CD4-positive, alpha-beta T cell treated with Interferon gamma for 1 hour (primary cell): ENCODE results near the gene DTNB.
"Not testable (repeated sequence)": the region's sequence is repeated elsewhere in the genome, so short reads cannot be mapped to it uniquely, and the experiment has no call there.

Source experiments
- DNase-seq: peaks from one replicate; pipeline ENCODE4 v3.0.0-alpha.2; 2020

DTNB gene

GRCh38 chr2:25585189-25585588, 88.2 kb downstream of the DTNB start:
- no peak for DNase-seq

GRCh38 chr2:25582077-25582830, 91.1 kb downstream of the DTNB start:
- peak; percentile 48 for DNase-seq

GRCh38 chr2:25576596-25576995, 96.8 kb downstream of the DTNB start:
- no peak for DNase-seq

- DNase-seq, result no peak
Observed at GRCh38 chr2:25572638-25573037, 100.7 kb downstream of the DTNB start.

GRCh38 chr2:25570161-25570845, 103.1 kb downstream of the DTNB start:
- DNase-seq, result no peak

GRCh38 chr2:25567406-25567805, 106.0 kb downstream of the DTNB start:
- no peak for DNase-seq

GRCh38 chr2:25566694-25567093, 106.7 kb downstream of the DTNB start:
- peak; percentile 39 for DNase-seq

- no peak for DNase-seq
Observed at GRCh38 chr2:25566094-25566493, 107.3 kb downstream of the DTNB start.

- no peak for DNase-seq
Observed at GRCh38 chr2:25561136-25561850, 112.1 kb downstream of the DTNB start.

- no peak for DNase-seq
Observed at GRCh38 chr2:25559148-25559547, 114.2 kb downstream of the DTNB start.

- peak; percentile 26 for DNase-seq
Observed at GRCh38 chr2:25558262-25558661, 115.1 kb downstream of the DTNB start.

- DNase-seq, result no peak
Observed at GRCh38 chr2:25557179-25558036, 116.0 kb downstream of the DTNB start.

GRCh38 chr2:25552318-25552717, 121.1 kb downstream of the DTNB start:
- DNase-seq, result no peak

GRCh38 chr2:25551316-25551715, 122.1 kb downstream of the DTNB start:
- no peak for DNase-seq

GRCh38 chr2:25549571-25549970, 123.8 kb downstream of the DTNB start:
- DNase-seq, result not testable (repeated sequence)

GRCh38 chr2:25548601-25549000, 124.8 kb downstream of the DTNB start:
- no peak for DNase-seq

GRCh38 chr2:25546852-25547251, 126.5 kb downstream of the DTNB start:
- DNase-seq, result no peak

- no peak for DNase-seq
Observed at GRCh38 chr2:25545899-25546298, 127.5 kb downstream of the DTNB start.

GRCh38 chr2:25544445-25544844, 128.9 kb downstream of the DTNB start:
- DNase-seq, result no peak

GRCh38 chr2:25543939-25544338, 129.4 kb downstream of the DTNB start:
- DNase-seq, result no peak

- DNase-seq, result no peak
Observed at GRCh38 chr2:25541378-25541777, 132.0 kb downstream of the DTNB start.

GRCh38 chr2:25539136-25539535, 134.2 kb downstream of the DTNB start:
- DNase-seq, result no peak

GRCh38 chr2:25537526-25537925, 135.9 kb downstream of the DTNB start:
- no peak for DNase-seq
